Measurements from ENCODE around the gene ZNF697.

ZNF697 gene

DNA sequence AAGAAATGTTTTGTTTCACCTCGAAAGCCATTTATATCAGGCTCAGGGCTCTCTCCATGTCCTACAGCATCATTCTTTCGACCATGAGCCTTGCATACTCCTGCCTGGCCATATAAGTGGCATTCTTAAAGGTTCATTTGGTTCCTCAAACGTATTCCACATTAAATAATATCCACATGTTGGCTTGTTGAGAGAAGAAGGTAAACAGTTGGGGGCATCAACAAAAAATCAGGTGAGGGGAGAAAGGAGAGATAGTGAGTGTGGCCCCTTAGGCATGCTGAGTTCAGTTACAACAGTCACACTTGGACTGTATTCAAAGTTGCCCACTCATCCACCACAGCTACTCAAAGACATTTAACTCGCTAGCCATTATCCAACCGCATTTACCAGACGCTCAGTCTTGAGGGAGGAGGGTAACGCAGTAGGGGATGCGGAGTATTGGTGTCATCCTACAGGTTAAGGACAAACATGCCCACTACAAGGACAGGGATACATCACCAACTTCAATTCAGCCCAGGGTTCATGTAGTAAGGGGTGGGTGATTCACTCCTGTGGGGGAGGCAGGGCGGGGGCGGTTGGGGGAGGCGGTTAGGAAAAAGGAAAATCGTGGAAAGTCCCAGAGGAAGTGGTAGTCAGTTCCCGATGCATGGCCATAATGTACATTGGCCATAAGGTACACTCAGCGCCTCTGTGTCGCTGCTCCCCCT is 1.4 kb downstream of the ZNF697 start:
- H3K23ac ChIP-seq (ENCODE audit: low read length) = peak overlapping the region; percentile 73
- peak overlapping the region; percentile 36 for H3K4ac ChIP-seq (ENCODE audit: low read depth, low read length)
- no peak overlapping the region for H2BK120ac ChIP-seq (ENCODE audit: low read depth, low read length)
- H3K79me1 ChIP-seq (ENCODE audit: low read length) = peaks cover 15% of the 10 kb centered on the region
- peaks cover 17% of the 10 kb centered on the region for H3K4me1 ChIP-seq (ENCODE audit: control insufficient read depth, low read depth, low read length)
- no peak overlapping the region for H4K8ac ChIP-seq (ENCODE audit: low read depth, low read length)
- H3K79me2 ChIP-seq (ENCODE audit: control insufficient read depth, insufficient read depth, low read length) = peaks cover 53% of the 10 kb centered on the region
- H3K56ac ChIP-seq (ENCODE audit: low read length) = peak overlapping the region; percentile 98
- no peak overlapping the region for H2BK15ac ChIP-seq (replicated peaks; ENCODE audit: low read depth)
- H3K18ac ChIP-seq (ENCODE audit: low read length) = peak overlapping the region; percentile 5
- peak overlapping the region; percentile 97 for H3K4me2 ChIP-seq (ENCODE audit: low read length)
- H2AK5ac ChIP-seq (ENCODE audit: low read length) = peak overlapping the region; percentile 81
- peak overlapping the region; percentile 48 for H2BK5ac ChIP-seq (ENCODE audit: low read length)
- H3K27ac ChIP-seq (ENCODE audit: low read depth, low read length) = peak overlapping the region; percentile 45
- no peaks in the 10 kb centered on the region for H3K27me3 ChIP-seq (ENCODE audit: insufficient read depth, low read length, poor library complexity)
- H3K4me3 ChIP-seq (ENCODE audit: low read length) = peak overlapping the region; percentile 94
- no peak overlapping the region for H4K5ac ChIP-seq (ENCODE audit: low read length)
- H3K9ac ChIP-seq (ENCODE audit: low read length) = peak overlapping the region; percentile 76
- WGBS (ENCODE audit: extremely low coverage, insufficient coverage, low lambda C conversion rate) = no CpG with 5 or more reads among the region's 15 CpGs
- DNase-seq = peak; percentile 66
- no peaks in the 10 kb centered on the region for H3K36me3 ChIP-seq (ENCODE audit: control insufficient read depth, insufficient read depth, low read length)

GRCh38 chr1:119639109-119639508 is 9.0 kb downstream of the ZNF697 start:
- peaks cover 73% of the 10 kb centered on the region for H3K79me2 ChIP-seq (ENCODE audit: control insufficient read depth, insufficient read depth, low read length)
- H3K4me1 ChIP-seq (ENCODE audit: control insufficient read depth, low read depth, low read length) = peaks cover 9% of the 10 kb centered on the region
- H2BK120ac ChIP-seq (ENCODE audit: low read depth, low read length) = no peak overlapping the region
- H3K23ac ChIP-seq (ENCODE audit: low read length) = no peak overlapping the region
- no peak overlapping the region for H3K18ac ChIP-seq (ENCODE audit: low read length)
- H4K5ac ChIP-seq (ENCODE audit: low read length) = no peak overlapping the region
- WGBS (ENCODE audit: extremely low coverage, insufficient coverage, low lambda C conversion rate) = no CpG with 5 or more reads among the region's 1 CpG
- no peak overlapping the region for H2BK15ac ChIP-seq (replicated peaks; ENCODE audit: low read depth)
- no peak overlapping the region for H3K56ac ChIP-seq (ENCODE audit: low read length)
- no peak overlapping the region for H3K4me3 ChIP-seq (ENCODE audit: low read length)
- H3K4me2 ChIP-seq (ENCODE audit: low read length) = no peak overlapping the region
- no peak overlapping the region for H3K9ac ChIP-seq (ENCODE audit: low read length)
- no peak for DNase-seq
- H2BK5ac ChIP-seq (ENCODE audit: low read length) = no peak overlapping the region
- H3K27ac ChIP-seq (ENCODE audit: low read depth, low read length) = no peak overlapping the region
- peaks cover 20% of the 10 kb centered on the region for H3K79me1 ChIP-seq (ENCODE audit: low read length)
- H3K4ac ChIP-seq (ENCODE audit: low read depth, low read length) = no peak overlapping the region
- H2AK5ac ChIP-seq (ENCODE audit: low read length) = no peak overlapping the region
- no peaks in the 10 kb centered on the region for H3K36me3 ChIP-seq (ENCODE audit: control insufficient read depth, insufficient read depth, low read length)
- H3K27me3 ChIP-seq (ENCODE audit: insufficient read depth, low read length, poor library complexity) = no peaks in the 10 kb centered on the region
- no peak overlapping the region for H4K8ac ChIP-seq (ENCODE audit: low read depth, low read length)

DNA sequence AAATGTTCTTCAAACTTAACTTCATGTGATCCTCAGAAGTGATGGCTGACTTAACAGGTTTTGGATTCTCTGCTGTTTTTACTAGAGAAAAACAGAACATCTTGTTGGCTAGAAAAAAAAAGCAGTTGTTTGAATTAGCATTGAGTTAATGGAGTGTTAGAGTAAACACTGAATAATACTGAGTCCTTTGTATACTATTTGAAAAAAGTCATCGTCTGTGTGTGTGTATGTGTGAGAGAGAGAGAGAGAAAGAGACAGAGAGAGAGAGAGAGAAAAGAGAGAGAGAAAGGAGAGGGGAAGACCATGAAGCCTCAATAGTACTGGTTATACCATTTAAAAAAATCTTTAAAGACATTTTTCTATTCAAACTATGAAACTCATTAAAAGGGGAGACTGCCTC is 10.4 kb downstream of the ZNF697 start:
- Histone ChIP-seq H3K79me1 (ENCODE audit: low read length) (peaks cover 22% of the 10 kb centered on the region), H3K9ac (ENCODE audit: low read length) (no peak overlapping the region), H2BK15ac (replicated peaks; ENCODE audit: low read depth) (no peak overlapping the region), H3K4me2 (ENCODE audit: low read length) (no peak overlapping the region), H4K8ac (ENCODE audit: low read depth, low read length) (no peak overlapping the region), H4K5ac (ENCODE audit: low read length) (no peak overlapping the region), H2BK5ac (ENCODE audit: low read length) (no peak overlapping the region), H3K79me2 (ENCODE audit: control insufficient read depth, insufficient read depth, low read length) (peaks cover 69% of the 10 kb centered on the region), H3K4me1 (ENCODE audit: control insufficient read depth, low read depth, low read length) (peaks cover 9% of the 10 kb centered on the region), H3K4ac (ENCODE audit: low read depth, low read length) (no peak overlapping the region), H3K27ac (ENCODE audit: low read depth, low read length) (no peak overlapping the region), H3K36me3 (ENCODE audit: control insufficient read depth, insufficient read depth, low read length) (no peaks in the 10 kb centered on the region), H2AK5ac (ENCODE audit: low read length) (no peak overlapping the region), H3K18ac (ENCODE audit: low read length) (no peak overlapping the region), H3K27me3 (ENCODE audit: insufficient read depth, low read length, poor library complexity) (no peaks in the 10 kb centered on the region), H3K4me3 (ENCODE audit: low read length) (no peak overlapping the region), H3K56ac (ENCODE audit: low read length) (no peak overlapping the region), H3K23ac (ENCODE audit: low read length) (no peak overlapping the region), H2BK120ac (ENCODE audit: low read depth, low read length) (no peak overlapping the region)
- DNase-seq = no peak
- WGBS (ENCODE audit: extremely low coverage, insufficient coverage, low lambda C conversion rate) = no CpG with 5 or more reads among the region's 1 CpG

DNA sequence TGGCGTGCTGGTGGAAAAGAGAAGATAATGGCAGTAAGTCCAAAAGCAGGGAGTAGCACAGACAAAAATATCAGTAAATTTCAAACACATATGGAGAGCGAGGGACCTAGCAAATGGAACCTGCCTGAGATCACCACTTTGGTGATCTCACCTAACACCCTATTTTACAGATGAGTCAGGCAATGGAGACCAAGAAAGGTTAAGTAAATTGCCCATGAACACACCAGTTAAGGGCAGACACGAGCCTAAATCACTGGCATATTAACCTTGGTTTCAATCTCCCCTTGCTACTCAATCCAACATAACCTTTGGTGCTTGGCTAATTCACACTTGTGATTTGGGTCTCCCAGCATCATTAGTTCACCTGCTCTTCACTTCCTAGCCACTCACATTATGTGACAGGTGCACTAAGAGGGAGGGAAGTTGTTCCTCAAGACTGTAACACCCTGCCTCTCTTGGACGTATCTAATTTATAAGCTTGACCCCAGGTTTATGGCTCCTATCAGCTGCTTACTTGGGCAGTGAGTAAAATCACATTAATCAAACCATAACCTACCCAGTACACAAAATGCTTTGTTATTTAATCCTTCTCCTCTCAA is 11.5 kb downstream of the ZNF697 start:
- Histone ChIP-seq H3K18ac (ENCODE audit: low read length) (no peak overlapping the region), H3K27ac (ENCODE audit: low read depth, low read length) (no peak overlapping the region), H3K79me1 (ENCODE audit: low read length) (peaks cover 22% of the 10 kb centered on the region), H2BK15ac (replicated peaks; ENCODE audit: low read depth) (no peak overlapping the region), H2BK120ac (ENCODE audit: low read depth, low read length) (no peak overlapping the region), H3K23ac (ENCODE audit: low read length) (no peak overlapping the region), H3K27me3 (ENCODE audit: insufficient read depth, low read length, poor library complexity) (no peaks in the 10 kb centered on the region), H2BK5ac (ENCODE audit: low read length) (no peak overlapping the region), H3K56ac (ENCODE audit: low read length) (no peak overlapping the region), H2AK5ac (ENCODE audit: low read length) (no peak overlapping the region), H3K4ac (ENCODE audit: low read depth, low read length) (no peak overlapping the region), H3K79me2 (ENCODE audit: control insufficient read depth, insufficient read depth, low read length) (peaks cover 72% of the 10 kb centered on the region), H3K4me2 (ENCODE audit: low read length) (no peak overlapping the region), H4K8ac (ENCODE audit: low read depth, low read length) (no peak overlapping the region), H4K5ac (ENCODE audit: low read length) (no peak overlapping the region), H3K36me3 (ENCODE audit: control insufficient read depth, insufficient read depth, low read length) (no peaks in the 10 kb centered on the region), H3K9ac (ENCODE audit: low read length) (no peak overlapping the region), H3K4me3 (ENCODE audit: low read length) (no peak overlapping the region), H3K4me1 (ENCODE audit: control insufficient read depth, low read depth, low read length) (peaks cover 12% of the 10 kb centered on the region)
- no CpG with 5 or more reads among the region's 4 CpGs for WGBS (ENCODE audit: extremely low coverage, insufficient coverage, low lambda C conversion rate)
- no peak for DNase-seq

DNA sequence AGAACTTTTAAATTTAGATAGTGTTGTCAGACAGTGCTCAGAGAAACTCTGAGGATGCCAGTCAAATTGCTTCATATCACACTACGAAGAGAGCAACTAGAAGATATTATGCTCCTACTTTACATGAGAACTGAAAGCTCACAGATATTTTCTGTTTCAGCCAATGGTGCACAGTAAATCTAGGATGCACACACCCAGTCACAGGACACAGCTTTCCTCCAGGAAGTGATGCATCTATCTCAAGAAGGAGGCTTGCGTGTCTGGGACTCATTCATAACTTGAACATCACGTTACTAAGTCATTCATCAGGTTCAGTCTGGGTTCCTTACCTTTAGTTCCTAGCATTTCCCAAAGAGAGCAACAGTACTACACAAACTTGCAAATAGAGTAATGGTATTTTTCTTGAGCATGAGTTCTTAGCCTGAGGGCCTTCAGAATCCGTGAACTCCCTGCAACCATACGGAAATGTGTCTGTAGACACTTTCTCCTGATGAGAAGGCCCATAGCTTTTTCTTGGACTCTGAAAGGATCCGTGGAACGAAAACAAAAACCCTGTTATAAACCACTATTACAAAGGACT is 12.2 kb downstream of the ZNF697 start:
- peaks cover 12% of the 10 kb centered on the region for H3K4me1 ChIP-seq (ENCODE audit: control insufficient read depth, low read depth, low read length)
- peaks cover 24% of the 10 kb centered on the region for H3K79me1 ChIP-seq (ENCODE audit: low read length)
- no peak overlapping the region for H4K5ac ChIP-seq (ENCODE audit: low read length)
- H3K4me2 ChIP-seq (ENCODE audit: low read length) = no peak overlapping the region
- no peaks in the 10 kb centered on the region for H3K36me3 ChIP-seq (ENCODE audit: control insufficient read depth, insufficient read depth, low read length)
- peaks cover 74% of the 10 kb centered on the region for H3K79me2 ChIP-seq (ENCODE audit: control insufficient read depth, insufficient read depth, low read length)
- DNase-seq = no peak
- H2BK5ac ChIP-seq (ENCODE audit: low read length) = no peak overlapping the region
- WGBS (ENCODE audit: extremely low coverage, insufficient coverage, low lambda C conversion rate) = no CpG with 5 or more reads among the region's 7 CpGs
- no peak overlapping the region for H2BK120ac ChIP-seq (ENCODE audit: low read depth, low read length)
- H3K23ac ChIP-seq (ENCODE audit: low read length) = no peak overlapping the region
- no peak overlapping the region for H3K27ac ChIP-seq (ENCODE audit: low read depth, low read length)
- no peak overlapping the region for H2AK5ac ChIP-seq (ENCODE audit: low read length)
- H3K18ac ChIP-seq (ENCODE audit: low read length) = no peak overlapping the region
- H4K8ac ChIP-seq (ENCODE audit: low read depth, low read length) = no peak overlapping the region
- H3K4ac ChIP-seq (ENCODE audit: low read depth, low read length) = no peak overlapping the region
- no peaks in the 10 kb centered on the region for H3K27me3 ChIP-seq (ENCODE audit: insufficient read depth, low read length, poor library complexity)
- no peak overlapping the region for H3K4me3 ChIP-seq (ENCODE audit: low read length)
- H3K56ac ChIP-seq (ENCODE audit: low read length) = no peak overlapping the region
- no peak overlapping the region for H2BK15ac ChIP-seq (replicated peaks; ENCODE audit: low read depth)
- H3K9ac ChIP-seq (ENCODE audit: low read length) = no peak overlapping the region
